Central memory CD4-positive, alpha-beta T cell (primary cell): ENCODE measurements around the gene GJA3.

ENCODE experiments used
- DNase-seq: peaks from one replicate; pipeline ENCODE4 v3.0.0; 2022

GJA3 gene

GRCh38 chr13:20127562-20128458, 33.0 kb downstream of the GJA3 start:
- peak; percentile 31 for DNase-seq

GRCh38 chr13:20127262-20127561, 33.6 kb downstream of the GJA3 start:
- no peak for DNase-seq

GRCh38 chr13:20126541-20127261, 34.2 kb downstream of the GJA3 start:
- DNase-seq = no peak

- no peak for DNase-seq
Measured at GRCh38 chr13:20125783-20126165, 35.1 kb downstream of the GJA3 start.

- no peak for DNase-seq
Measured at GRCh38 chr13:20125129-20125782, 35.6 kb downstream of the GJA3 start.

- DNase-seq = no peak
Measured at GRCh38 chr13:20124303-20124702, 36.5 kb downstream of the GJA3 start.

GRCh38 chr13:20121159-20121525, 39.7 kb downstream of the GJA3 start:
- no peak for DNase-seq

GRCh38 chr13:20119960-20120359, 40.9 kb downstream of the GJA3 start:
- peak; percentile 2 for DNase-seq

- peak; percentile 20 for DNase-seq
Measured at GRCh38 chr13:20118268-20119140, 42.3 kb downstream of the GJA3 start.

GRCh38 chr13:20116213-20116612, 44.6 kb downstream of the GJA3 start:
- no peak for DNase-seq

- DNase-seq = no peak
Measured at GRCh38 chr13:20114066-20114610, 46.7 kb downstream of the GJA3 start.

GRCh38 chr13:20109037-20109436, 51.8 kb downstream of the GJA3 start:
- DNase-seq = no peak

- DNase-seq = no peak
Measured at GRCh38 chr13:20106742-20107141, 54.1 kb downstream of the GJA3 start.

- DNase-seq = no peak
Measured at GRCh38 chr13:20105161-20105689, 55.6 kb downstream of the GJA3 start.

GRCh38 chr13:20102525-20103180, 58.2 kb downstream of the GJA3 start:
- no peak for DNase-seq

- no peak for DNase-seq
Measured at GRCh38 chr13:20101467-20102316, 59.2 kb downstream of the GJA3 start.

- DNase-seq = no peak
Measured at GRCh38 chr13:20099319-20099718, 61.5 kb downstream of the GJA3 start.

- DNase-seq = no peak
Measured at GRCh38 chr13:20093951-20094350, 66.9 kb downstream of the GJA3 start.

- DNase-seq = no peak
Measured at GRCh38 chr13:20090349-20090748, 70.5 kb downstream of the GJA3 start.
